Measurements from ENCODE around the gene TGM3. TPM values are rescaled to one million over a fixed set of nuclear protein-coding genes. Genes with fewer than 3 reads are reported as not detected.

Gene TGM3
- total and polyA plus RNA-seq, 11 donors = 0.04 TPM; not detected in 10

DNA sequence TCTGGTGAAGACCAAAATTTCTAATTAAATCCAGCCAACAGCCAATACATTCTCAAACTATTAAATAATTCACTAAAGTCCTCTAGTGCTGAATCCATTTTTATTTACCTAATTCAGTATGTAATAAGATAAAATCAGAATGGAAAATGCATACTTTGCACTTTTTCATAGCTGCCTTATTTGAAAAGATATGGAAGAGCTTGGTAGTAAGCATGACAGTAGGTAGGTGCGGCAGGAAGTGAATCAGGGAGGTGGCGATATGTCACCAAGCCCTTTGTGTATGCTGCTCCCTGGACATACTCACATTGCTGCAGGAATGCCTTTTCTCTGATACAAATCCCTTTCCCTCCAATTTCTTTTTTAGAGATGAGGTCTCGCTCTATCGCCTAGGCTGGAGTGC, 10.2 kb upstream of the TGM3 start:
- intact Hi-C loops (cut with DNase I) = no loop called here
- Histone ChIP-seq H3K27me3 (no peaks in the 10 kb centered on the region), H3K4me3 (no peak overlapping the region), H3K4me1 (peaks cover 0 to 20% (median 5%) of the 10 kb centered on the region in 12 donors), H3K9me3 (peaks cover 0 to 3% (median 0%) of the 10 kb centered on the region in 12 donors), H3K36me3 (no peaks in the 10 kb centered on the region), H3K27ac (no peak overlapping the region)
- DNase-seq (no peak), ATAC-seq (no peak)
- WGBS, 4 donors = 75 to 91% (median 81%) methylated on average over 4 of the region's 4 CpGs
- TF ChIP-seq, protein P1, sequence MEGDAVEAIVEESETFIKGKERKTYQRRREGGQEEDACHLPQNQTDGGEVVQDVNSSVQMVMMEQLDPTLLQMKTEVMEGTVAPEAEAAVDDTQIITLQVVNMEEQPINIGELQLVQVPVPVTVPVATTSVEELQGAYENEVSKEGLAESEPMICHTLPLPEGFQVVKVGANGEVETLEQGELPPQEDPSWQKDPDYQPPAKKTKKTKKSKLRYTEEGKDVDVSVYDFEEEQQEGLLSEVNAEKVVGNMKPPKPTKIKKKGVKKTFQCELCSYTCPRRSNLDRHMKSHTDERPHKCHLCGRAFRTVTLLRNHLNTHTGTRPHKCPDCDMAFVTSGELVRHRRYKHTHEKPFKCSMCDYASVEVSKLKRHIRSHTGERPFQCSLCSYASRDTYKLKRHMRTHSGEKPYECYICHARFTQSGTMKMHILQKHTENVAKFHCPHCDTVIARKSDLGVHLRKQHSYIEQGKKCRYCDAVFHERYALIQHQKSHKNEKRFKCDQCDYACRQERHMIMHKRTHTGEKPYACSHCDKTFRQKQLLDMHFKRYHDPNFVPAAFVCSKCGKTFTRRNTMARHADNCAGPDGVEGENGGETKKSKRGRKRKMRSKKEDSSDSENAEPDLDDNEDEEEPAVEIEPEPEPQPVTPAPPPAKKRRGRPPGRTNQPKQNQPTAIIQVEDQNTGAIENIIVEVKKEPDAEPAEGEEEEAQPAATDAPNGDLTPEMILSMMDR (IDR thresholded peaks at IDR 0.05) = no peak
- no peak for TF ChIP-seq POLR2A (IDR thresholded peaks at IDR 0.05)

DNA sequence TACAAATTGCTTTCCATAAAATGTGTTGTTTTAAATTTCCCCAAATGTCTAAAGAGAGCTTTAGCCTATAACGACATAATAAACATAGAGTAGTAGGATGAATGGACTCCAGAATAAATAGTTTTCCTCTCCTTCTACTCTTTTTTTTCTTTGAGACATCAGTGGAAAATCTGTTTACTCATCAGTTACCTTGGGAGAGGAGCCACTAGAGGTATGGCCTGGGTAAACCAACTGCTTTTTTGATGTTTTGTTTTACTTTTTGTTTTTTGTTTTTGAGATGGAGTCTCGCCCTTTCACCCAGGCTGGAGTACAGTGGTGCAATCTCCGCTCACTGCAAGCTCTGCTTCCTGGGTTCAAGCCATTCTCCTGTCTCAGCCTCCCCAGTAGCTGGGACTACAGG, 8.3 kb upstream of the TGM3 start:
- Histone ChIP-seq H3K4me3 (no peak overlapping the region), H3K36me3 (no peaks in the 10 kb centered on the region), H3K4me1 (peaks cover 0 to 20% (median 5%) of the 10 kb centered on the region in 12 donors), H3K27me3 (no peaks in the 10 kb centered on the region), H3K9me3 (no peaks in the 10 kb centered on the region), H3K27ac (no peak overlapping the region)
- WGBS, 4 donors = 94 to 96% (median 95%) methylated on average over 3 of the region's 3 CpGs
- no peak for TF ChIP-seq POLR2A (IDR thresholded peaks at IDR 0.05)
- TF ChIP-seq, protein P1 (IDR thresholded peaks at IDR 0.05) = no peak
- DNase-seq (no peak), ATAC-seq (no peak)
- intact Hi-C loops (cut with DNase I) = no loop called here

DNA sequence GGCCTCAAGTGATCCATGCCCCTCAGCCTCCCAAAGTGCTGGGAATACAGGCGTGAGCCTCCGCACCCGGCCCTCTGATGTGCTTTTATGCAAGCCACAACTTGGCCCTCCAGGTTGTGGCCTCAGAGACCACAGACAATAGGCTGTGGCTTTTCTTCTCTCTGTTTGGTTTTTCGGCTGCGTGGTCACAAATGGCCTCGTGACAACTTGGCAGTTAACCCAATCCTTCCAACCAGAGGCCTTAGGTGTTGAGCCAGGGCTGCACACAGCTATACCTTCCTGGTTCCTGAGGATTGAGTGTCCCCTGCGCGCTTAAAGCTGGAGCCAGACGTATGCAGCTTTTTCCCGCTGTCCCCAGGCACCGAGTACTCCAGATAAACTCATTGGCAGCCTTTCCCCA, 6.3 kb upstream of the TGM3 start:
- Histone ChIP-seq H3K36me3 (no peaks in the 10 kb centered on the region), H3K27me3 (peaks cover 0 to under 1% (median 0%) of the 10 kb centered on the region in 9 donors), H3K27ac (peak overlapping the region in 2 of 12 donors; percentile 40 to 71), H3K4me1 (peaks cover 0 to 27% (median 5%) of the 10 kb centered on the region in 12 donors), H3K4me3 (no peak overlapping the region), H3K9me3 (no peaks in the 10 kb centered on the region)
- 21 to 27% (median 25%) methylated on average over 11 of the region's 11 CpGs for WGBS, 4 donors
- TF ChIP-seq, protein P1 (IDR thresholded peaks at IDR 0.05) = no peak
- TF ChIP-seq POLR2A (IDR thresholded peaks at IDR 0.05) = no peak
- intact Hi-C loops (cut with DNase I) = no loop called here
- DNase-seq (no peak), ATAC-seq (no peak)

DNA sequence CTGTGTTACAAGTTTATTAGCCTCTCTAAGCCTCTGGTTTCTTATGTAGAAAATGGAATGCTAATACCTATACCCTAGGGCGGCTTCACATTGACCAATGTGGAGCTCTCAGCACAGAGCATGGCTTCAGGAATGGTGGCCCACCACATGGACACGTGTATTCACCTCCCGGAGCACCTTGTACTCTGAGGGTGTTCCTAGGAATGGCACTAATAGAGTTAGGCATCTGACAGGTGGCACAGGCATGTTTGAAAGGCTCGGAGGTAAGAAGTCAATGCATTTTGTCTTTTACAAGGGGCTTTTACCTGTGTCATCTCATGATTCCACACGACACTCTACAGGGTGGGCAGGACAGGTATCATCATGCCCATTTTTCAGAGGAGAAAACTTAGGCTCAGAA, 5.3 kb upstream of the TGM3 start:
- H3K27ac ChIP-seq = no peak overlapping the region
- ATAC-seq = no peak
- 95 to 97% (median 95%) methylated on average over 4 to 5 of the region's 5 CpGs for WGBS, 4 donors
- no peaks in the 10 kb centered on the region for H3K9me3 ChIP-seq
- intact Hi-C loops (cut with DNase I) = no loop called here
- no peak overlapping the region for H3K4me3 ChIP-seq
- peaks cover 0 to 27% (median 5%) of the 10 kb centered on the region in 12 donors for H3K4me1 ChIP-seq
- TF ChIP-seq POLR2A (IDR thresholded peaks at IDR 0.05) = no peak
- TF ChIP-seq, protein P1 (IDR thresholded peaks at IDR 0.05) = no peak
- H3K36me3 ChIP-seq = no peaks in the 10 kb centered on the region
- DNase-seq = no peak
- H3K27me3 ChIP-seq = peaks cover 0 to 4% (median 0%) of the 10 kb centered on the region in 9 donors
